H1 (cell line): ENCODE results near the gene SEMA6D. TPM values are rescaled to one million over a fixed set of nuclear protein-coding genes. Genes with fewer than 3 reads are reported as not detected.

Experiments
- CTCF ChIA-PET: fragments of 300-600 bp; sonication (Branson Sonifier 250); formaldehyde crosslinking; loops from one replicate; lab custom pipeline; 2021; ENCODE audit not compliant: partially characterized antibody; lab: Charles Lee
- POLR2A ChIA-PET: fragments of 300-600 bp; sonication (Branson Sonifier 250); formaldehyde crosslinking; loops from one replicate; lab custom pipeline; 2021; ENCODE audit warnings: inconsistent platforms; ENCODE audit not compliant: partially characterized antibody; lab: Charles Lee
- DNase-seq, 2 experiments: peaks; one replicate each; pipeline versions ENCODE4 v3.0.0 to v3.0.0-alpha.2; 2010 to 2022; ENCODE audit warnings: low spot score in 2 of 2, low read depth in 1 of 2, mixed read lengths in 1 of 2
- FAIRE-seq: peaks from 2 replicates; lab custom pipeline; 2011; peaks lifted over from hg19 to GRCh38; lab: Jason Lieb, UNC
- H2AFZ ChIP-seq: 2 replicates; pipeline ENCODE4 v1.8.1; 2012; ENCODE audit warnings: low read length, inconsistent platforms
- H2AK5ac ChIP-seq: 2 replicates; pipeline ENCODE4 v1.6.1; 2013; ENCODE audit warnings: low read depth, low read length
- H2BK120ac ChIP-seq: replicated peaks from 2 replicates; pipeline ENCODE3; 2013; ENCODE audit warnings: low read depth, low read length, inconsistent platforms
- H2BK12ac ChIP-seq: 2 replicates; pipeline ENCODE4 v1.6.1; 2013; ENCODE audit warnings: low read depth, low read length
- H2BK15ac ChIP-seq: 2 replicates; pipeline ENCODE4 v1.6.1; 2013; ENCODE audit warnings: low read length
- H2BK20ac ChIP-seq: 2 replicates; pipeline ENCODE4 v1.6.1; 2013; ENCODE audit warnings: low read length
- H2BK5ac ChIP-seq: 2 replicates; pipeline ENCODE4 v1.6.1; 2013; ENCODE audit warnings: low read depth, low read length
- H3K14ac ChIP-seq: 2 replicates; pipeline ENCODE4 v1.6.1; 2013; ENCODE audit warnings: inconsistent platforms; ENCODE audit not compliant: insufficient read length
- H3K18ac ChIP-seq: 2 replicates; pipeline ENCODE4 v1.6.1; 2013; ENCODE audit warnings: low read length; ENCODE audit errors: extremely low read depth
- H3K23ac ChIP-seq: 2 replicates; pipeline ENCODE4 v1.6.1; 2013; ENCODE audit warnings: inconsistent platforms; ENCODE audit not compliant: insufficient read length
- H3K23me2 ChIP-seq: 2 replicates; pipeline ENCODE4 v1.6.1; 2013; ENCODE audit warnings: low read depth, low read length
- H3K27ac ChIP-seq: 2 replicates; pipeline ENCODE4 v1.6.1; 2011; ENCODE audit warnings: low read depth, low read length, inconsistent platforms
- H3K27me3 ChIP-seq, 4 experiments: replicated peaks in 1 of 4; 1 replicate in 1 of 4; 2 replicates in 3 of 4; pipeline versions ENCODE4 v1.6.1 to v1.8.1; 2011 to 2013; ENCODE audit warnings: low read length in 3 of 4, mild to moderate bottlenecking in 3 of 4, inconsistent platforms in 2 of 4, mixed read lengths in 2 of 4, moderate library complexity in 1 of 4; ENCODE audit not compliant: control insufficient read depth in 3 of 4, insufficient read depth in 3 of 4; ENCODE audit errors: extremely low read depth in 1 of 4
- H3K36me3 ChIP-seq, 4 experiments: 2 replicates each; pipeline versions ENCODE4 v1.6.1 to v1.8.1; 2011 to 2013; ENCODE audit warnings: mild to moderate bottlenecking in 4 of 4, low read length in 3 of 4, moderate library complexity in 2 of 4, control low read depth in 1 of 4, inconsistent platforms in 1 of 4; ENCODE audit not compliant: insufficient read depth in 4 of 4, control insufficient read depth in 2 of 4
- H3K4ac ChIP-seq: replicated peaks from 2 replicates; pipeline ENCODE3; 2013; ENCODE audit warnings: low read length, low read depth, mixed read lengths, inconsistent platforms; ENCODE audit not compliant: insufficient read length
- H3K4me1 ChIP-seq, 4 experiments: replicated peaks in 1 of 4; 1 replicate in 1 of 4; 2 replicates in 3 of 4; pipeline versions ENCODE4 v1.6.1 to v1.8.1; 2011 to 2013; ENCODE audit warnings: low read length in 3 of 4, inconsistent platforms in 2 of 4, mixed read lengths in 1 of 4; ENCODE audit not compliant: insufficient read depth in 4 of 4, control insufficient read depth in 3 of 4
- H3K4me2 ChIP-seq, 2 experiments: 2 replicates each; pipeline versions ENCODE4 v1.6.1 to v1.8.1; 2011 to 2013; ENCODE audit warnings: low read depth in 2 of 2, low read length in 2 of 2, control low read depth in 1 of 2, inconsistent platforms in 1 of 2, mild to moderate bottlenecking in 1 of 2; ENCODE audit not compliant: insufficient read depth in 1 of 2
- H3K4me3 ChIP-seq, 4 experiments: fragments of 200-600, 300-600 bp in 1 of 4; sonication (generic), shearing (Covaris generic), sonication (Bioruptor Twin) in 1 of 4; 2 replicates each; pipeline versions ENCODE4 v1.5.1 to v1.8.1; 2011 to 2016; ENCODE audit warnings: low read length in 4 of 4, low read depth in 3 of 4, control low read depth in 2 of 4, inconsistent platforms in 2 of 4, mild to moderate bottlenecking in 2 of 4, mixed read lengths in 1 of 4, moderate library complexity in 1 of 4; ENCODE audit not compliant: insufficient read depth in 2 of 4; ENCODE audit errors: extremely low read depth in 1 of 4
- H3K56ac ChIP-seq: replicated peaks from 2 replicates; pipeline ENCODE3; 2013; ENCODE audit warnings: low read depth, mild to moderate bottlenecking, mixed read lengths, low read length, inconsistent platforms; ENCODE audit not compliant: insufficient read length
- H3K79me1 ChIP-seq: 2 replicates; pipeline ENCODE4 v1.6.1; 2013; ENCODE audit warnings: low read depth, low read length, control low read depth
- H3K79me2 ChIP-seq, 2 experiments: 2 replicates each; pipeline versions ENCODE4 v1.6.1 to v1.8.1; 2012 to 2013; ENCODE audit warnings: low read length in 2 of 2, mild to moderate bottlenecking in 2 of 2, inconsistent platforms in 1 of 2; ENCODE audit not compliant: insufficient read depth in 2 of 2, control insufficient read depth in 1 of 2
- H3K9ac ChIP-seq, 4 experiments: replicated peaks in 1 of 4; 1 replicate in 1 of 4; 2 replicates in 3 of 4; pipeline versions ENCODE4 v1.6.1 to v1.8.1; 2011 to 2013; ENCODE audit warnings: low read depth in 3 of 4, low read length in 3 of 4, control low read depth in 2 of 4, mild to moderate bottlenecking in 2 of 4, moderate library complexity in 2 of 4, inconsistent platforms in 1 of 4; ENCODE audit errors: extremely low read depth in 1 of 4
- H3K9me3 ChIP-seq, 2 experiments: 2 replicates each; pipeline versions ENCODE4 v1.6.1 to v1.8.1; 2012 to 2013; ENCODE audit warnings: mild to moderate bottlenecking in 2 of 2, moderate library complexity in 2 of 2, control low read depth in 1 of 2, inconsistent platforms in 1 of 2, low read depth in 1 of 2, low read length in 1 of 2, mixed read lengths in 1 of 2; ENCODE audit not compliant: insufficient read depth in 2 of 2
- H4K20me1 ChIP-seq, 2 experiments: replicated peaks in 1 of 2; 2 replicates each; pipeline versions ENCODE3 to v1.8.1; 2011 to 2013; ENCODE audit warnings: inconsistent platforms in 2 of 2, low read length in 2 of 2, mild to moderate bottlenecking in 1 of 2; ENCODE audit not compliant: insufficient read depth in 2 of 2, control insufficient read depth in 1 of 2
- H4K5ac ChIP-seq: 2 replicates; pipeline ENCODE4 v1.6.1; 2013; ENCODE audit warnings: low read length, low read depth, mixed read lengths, inconsistent platforms; ENCODE audit not compliant: insufficient read length
- H4K8ac ChIP-seq: 2 replicates; pipeline ENCODE4 v1.8.0; 2013; ENCODE audit warnings: mild to moderate bottlenecking, moderate library complexity, low read length, inconsistent platforms; ENCODE audit not compliant: insufficient read depth; ENCODE audit errors: extremely low read depth
- H4K91ac ChIP-seq: replicated peaks from 2 replicates; pipeline ENCODE3; 2013; ENCODE audit warnings: low read length, mixed read lengths, inconsistent platforms; ENCODE audit not compliant: insufficient read length
- CHD2 ChIP-seq: IDR thresholded peaks from 2 replicates; pipeline ENCODE4 v1.6.1; 2012; ENCODE audit warnings: low read length, improper control_type of control experiment
- FOSL1 ChIP-seq: IDR thresholded peaks from 2 replicates; pipeline ENCODE4 v1.6.1; 2011; ENCODE audit warnings: mild to moderate bottlenecking, low read depth, low read length, moderate library complexity; ENCODE audit not compliant: insufficient read depth
- KDM1A ChIP-seq: fragments of 200-600, 300-600 bp; sonication (generic); IDR thresholded peaks from 2 replicates; pipeline ENCODE4 v1.7.1; 2016; ENCODE audit warnings: mild to moderate bottlenecking, low read length, borderline replicate concordance
- NRF1 ChIP-seq: IDR thresholded peaks from 2 replicates; pipeline ENCODE4 v1.6.1; 2011; ENCODE audit warnings: mild to moderate bottlenecking, low read depth, low read length, improper control_type of control experiment
- RNF2 ChIP-seq: fragments of 200-900, 300-1000 bp; sonication (generic); IDR thresholded peaks from 2 replicates; pipeline ENCODE4 v1.7.1; 2016; ENCODE audit warnings: borderline replicate concordance, low read depth, mild to moderate bottlenecking, antibody characterized with exemption, low read length; ENCODE audit not compliant: poor library complexity, severe bottlenecking; ENCODE audit errors: missing control alignments
- SUZ12 ChIP-seq: fragments of 200-600 bp; sonication (generic); IDR thresholded peaks from 2 replicates; pipeline ENCODE4 v1.6.1; 2012; ENCODE audit warnings: mild to moderate bottlenecking, inconsistent platforms, low read length, moderate library complexity, mixed read lengths
- WGBS, 2 experiments: shearing (Covaris generic) in 1 of 2; methylation state at CpG; one replicate each; pipeline versions ENCODE4 v1.1.6 to v1.1.7; 2013 to 2015; ENCODE audit warnings: low lambda C conversion rate in 2 of 2, mixed read lengths in 2 of 2, inconsistent platforms in 1 of 2, low coverage in 1 of 2, missing lambda C conversion rate in 1 of 2; ENCODE audit not compliant: insufficient replicate concordance in 2 of 2, insufficient coverage in 1 of 2, insufficient read length in 1 of 2; ENCODE audit errors: extremely low coverage in 1 of 2, missing lambda C conversion rate in 1 of 2; 5-methylcytosine and 5-hydroxymethylcytosine counted together
- polyA plus RNA-seq, 7 experiments: library from polyadenylated mRNA; depleted of rRNA in 3 of 7; stranded (reverse) in 5 of 7; unstranded in 2 of 7; fragments of >200 nt in 5 of 7; fragments of 200-250 nt in 2 of 7; gene quantifications; 1 replicate in 5 of 7; 2 replicates in 1 of 7; 4 replicates in 1 of 7; pipeline versions ENCODE4 v1.2.1 to v1.2.3, GENCODE V29; 2011 to 2013; ENCODE audit warnings: missing spikeins in 2 of 7, mixed read lengths in 2 of 7
- total RNA-seq: library from RNA; stranded (reverse); fragmentation: NEBNext Ultra II Directional; extraction: Animal tissue kit (Norgen Biotek cat#: 25700); gene quantifications from 2 replicates; pipeline ENCODE4 v1.2.1, GENCODE V29; 2021
- TF ChIP-seq, protein P1 (sequence below): IDR thresholded peaks from 2 replicates; pipeline ENCODE4 v1.6.1; 2011; ENCODE audit warnings: low read length, improper control_type of control experiment
- TF ChIP-seq, protein P2 (sequence below): IDR thresholded peaks from 2 replicates; pipeline ENCODE4 v1.6.1; 2012; ENCODE audit warnings: low read length, inconsistent platforms

The SEMA6D gene
- total and polyA plus RNA-seq, 2 of the 8 experiments (the other 6 are each of a cell fraction or from before 2014, with no cell fraction given): 2.2 to 3.8 TPM

GRCh38 chr15:47742334-47742733 lies 25.0 kb downstream of the SEMA6D start:
- no peaks in the 10 kb centered on the region for H3K79me1 ChIP-seq
- no peak overlapping the region for H4K8ac ChIP-seq
- H3K4ac ChIP-seq: no peak overlapping the region
- POLR2A ChIA-PET: no interaction called here
- H2AFZ ChIP-seq: no peak overlapping the region
- peaks cover 7 to 14% (median 10%) of the 10 kb centered on the region in 4 experiments for H3K4me1 ChIP-seq
- no peak overlapping the region for H3K27ac ChIP-seq
- CTCF ChIA-PET: interaction anchor here (1.3 kb wide), 1 partner anchor 32 kb away, joined by 4 read pairs; no protein-coding TSS in a partner anchor
- H2BK12ac ChIP-seq: no peak overlapping the region
- 33% methylated on average over 4 of the region's 5 CpGs; no CpG with 5 or more reads in 1 of the 2 experiments for WGBS, 2 experiments
- DNase-seq: no peak
- H3K56ac ChIP-seq: no peak overlapping the region
- no peaks in the 10 kb centered on the region for H3K23me2 ChIP-seq
- no peak overlapping the region for H2BK120ac ChIP-seq
- no peaks in the 10 kb centered on the region for H4K20me1 ChIP-seq
- H3K9me3 ChIP-seq: no peaks in the 10 kb centered on the region
- H2BK20ac ChIP-seq: no peak overlapping the region
- no peak overlapping the region for H2BK5ac ChIP-seq
- no peak overlapping the region for H4K5ac ChIP-seq
- no peak overlapping the region for H3K23ac ChIP-seq
- H3K18ac ChIP-seq: no peak overlapping the region
- no peaks in the 10 kb centered on the region for H3K79me2 ChIP-seq
- peak overlapping the region in 1 of 4 experiments; percentile 7; a peak in 1 of 8 replicates for H3K4me3 ChIP-seq
- H2AK5ac ChIP-seq: no peak overlapping the region
- H3K9ac ChIP-seq: no peak overlapping the region
- H3K4me2 ChIP-seq: peak overlapping the region; percentile 25 to 35
- no peaks in the 10 kb centered on the region; a peak in 1 of 8 replicates for H3K36me3 ChIP-seq
- peaks cover 0 to 8% (median 5%) of the 10 kb centered on the region in 4 experiments; a peak in 5 of 7 replicates for H3K27me3 ChIP-seq
- FAIRE-seq: no peak
- H2BK15ac ChIP-seq: no peak overlapping the region
- H3K14ac ChIP-seq: no peak overlapping the region
- no peak overlapping the region for H4K91ac ChIP-seq
- TF ChIP-seq NRF1: no peak
- TF ChIP-seq, protein P1, sequence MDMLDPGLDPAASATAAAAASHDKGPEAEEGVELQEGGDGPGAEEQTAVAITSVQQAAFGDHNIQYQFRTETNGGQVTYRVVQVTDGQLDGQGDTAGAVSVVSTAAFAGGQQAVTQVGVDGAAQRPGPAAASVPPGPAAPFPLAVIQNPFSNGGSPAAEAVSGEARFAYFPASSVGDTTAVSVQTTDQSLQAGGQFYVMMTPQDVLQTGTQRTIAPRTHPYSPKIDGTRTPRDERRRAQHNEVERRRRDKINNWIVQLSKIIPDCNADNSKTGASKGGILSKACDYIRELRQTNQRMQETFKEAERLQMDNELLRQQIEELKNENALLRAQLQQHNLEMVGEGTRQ: no peak
- no peak for TF ChIP-seq CHD2
- TF ChIP-seq SUZ12: no peak
- no peak for TF ChIP-seq RNF2
- TF ChIP-seq KDM1A: no peak
- no peak for TF ChIP-seq FOSL1
- TF ChIP-seq, protein P2, sequence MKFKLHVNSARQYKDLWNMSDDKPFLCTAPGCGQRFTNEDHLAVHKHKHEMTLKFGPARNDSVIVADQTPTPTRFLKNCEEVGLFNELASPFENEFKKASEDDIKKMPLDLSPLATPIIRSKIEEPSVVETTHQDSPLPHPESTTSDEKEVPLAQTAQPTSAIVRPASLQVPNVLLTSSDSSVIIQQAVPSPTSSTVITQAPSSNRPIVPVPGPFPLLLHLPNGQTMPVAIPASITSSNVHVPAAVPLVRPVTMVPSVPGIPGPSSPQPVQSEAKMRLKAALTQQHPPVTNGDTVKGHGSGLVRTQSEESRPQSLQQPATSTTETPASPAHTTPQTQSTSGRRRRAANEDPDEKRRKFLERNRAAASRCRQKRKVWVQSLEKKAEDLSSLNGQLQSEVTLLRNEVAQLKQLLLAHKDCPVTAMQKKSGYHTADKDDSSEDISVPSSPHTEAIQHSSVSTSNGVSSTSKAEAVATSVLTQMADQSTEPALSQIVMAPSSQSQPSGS: no peak
